HEK293 (cell line): Measurements from ENCODE around the gene WASF3.

Source experiments
- TF ChIP-seq, protein P1 (sequence below): fragments of 450-650 bp; formaldehyde crosslinking; IDR thresholded peaks from 2 replicates; pipeline ENCODE4 v1.5.1; 2016; ENCODE audit warnings: missing biosample characterization, missing genetic modification characterization
- TF ChIP-seq, protein P2 (sequence below): fragments of 450-650 bp; formaldehyde crosslinking; IDR thresholded peaks from 2 replicates; pipeline ENCODE4 v1.5.1; 2016; ENCODE audit warnings: missing biosample characterization, missing genetic modification characterization
- TF ChIP-seq, protein P3 (sequence below): fragments of 450-650 bp; formaldehyde crosslinking; IDR thresholded peaks from 2 replicates; pipeline ENCODE4 v1.5.1; 2016; ENCODE audit warnings: missing biosample characterization, missing genetic modification characterization
- TF ChIP-seq, protein P4 (sequence below): fragments of 450-650 bp; formaldehyde crosslinking; conservative IDR thresholded peaks from 2 replicates; pipeline ENCODE4 v1.5.1; 2016; ENCODE audit warnings: low read depth, missing biosample characterization, missing genetic modification characterization

DNA sequence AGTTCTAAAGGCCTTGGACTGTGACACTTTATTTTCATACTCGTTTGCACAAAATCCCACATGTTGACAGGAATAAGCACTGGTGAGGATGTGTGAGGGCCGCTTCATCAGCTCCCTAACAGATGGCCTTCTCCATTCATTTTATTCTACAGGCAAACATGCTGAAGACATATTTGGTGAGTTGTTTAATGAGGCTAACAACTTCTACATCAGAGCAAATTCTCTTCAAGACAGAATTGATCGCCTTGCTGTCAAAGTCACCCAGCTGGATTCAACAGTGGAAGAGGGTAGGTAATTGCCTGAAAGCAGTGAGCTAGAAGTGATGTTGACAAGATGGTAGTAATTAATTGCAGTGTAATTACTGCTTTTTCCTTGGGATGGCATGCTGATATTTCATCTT lies 107.4 kb downstream of the WASF3 start:
- TF ChIP-seq, protein P1, sequence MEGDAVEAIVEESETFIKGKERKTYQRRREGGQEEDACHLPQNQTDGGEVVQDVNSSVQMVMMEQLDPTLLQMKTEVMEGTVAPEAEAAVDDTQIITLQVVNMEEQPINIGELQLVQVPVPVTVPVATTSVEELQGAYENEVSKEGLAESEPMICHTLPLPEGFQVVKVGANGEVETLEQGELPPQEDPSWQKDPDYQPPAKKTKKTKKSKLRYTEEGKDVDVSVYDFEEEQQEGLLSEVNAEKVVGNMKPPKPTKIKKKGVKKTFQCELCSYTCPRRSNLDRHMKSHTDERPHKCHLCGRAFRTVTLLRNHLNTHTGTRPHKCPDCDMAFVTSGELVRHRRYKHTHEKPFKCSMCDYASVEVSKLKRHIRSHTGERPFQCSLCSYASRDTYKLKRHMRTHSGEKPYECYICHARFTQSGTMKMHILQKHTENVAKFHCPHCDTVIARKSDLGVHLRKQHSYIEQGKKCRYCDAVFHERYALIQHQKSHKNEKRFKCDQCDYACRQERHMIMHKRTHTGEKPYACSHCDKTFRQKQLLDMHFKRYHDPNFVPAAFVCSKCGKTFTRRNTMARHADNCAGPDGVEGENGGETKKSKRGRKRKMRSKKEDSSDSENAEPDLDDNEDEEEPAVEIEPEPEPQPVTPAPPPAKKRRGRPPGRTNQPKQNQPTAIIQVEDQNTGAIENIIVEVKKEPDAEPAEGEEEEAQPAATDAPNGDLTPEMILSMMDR = no peak
- TF ChIP-seq, protein P2, sequence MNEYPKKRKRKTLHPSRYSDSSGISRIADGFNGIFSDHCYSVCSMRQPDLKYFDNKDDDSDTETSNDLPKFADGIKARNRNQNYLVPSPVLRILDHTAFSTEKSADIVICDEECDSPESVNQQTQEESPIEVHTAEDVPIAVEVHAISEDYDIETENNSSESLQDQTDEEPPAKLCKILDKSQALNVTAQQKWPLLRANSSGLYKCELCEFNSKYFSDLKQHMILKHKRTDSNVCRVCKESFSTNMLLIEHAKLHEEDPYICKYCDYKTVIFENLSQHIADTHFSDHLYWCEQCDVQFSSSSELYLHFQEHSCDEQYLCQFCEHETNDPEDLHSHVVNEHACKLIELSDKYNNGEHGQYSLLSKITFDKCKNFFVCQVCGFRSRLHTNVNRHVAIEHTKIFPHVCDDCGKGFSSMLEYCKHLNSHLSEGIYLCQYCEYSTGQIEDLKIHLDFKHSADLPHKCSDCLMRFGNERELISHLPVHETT = no peak
- TF ChIP-seq, protein P3, sequence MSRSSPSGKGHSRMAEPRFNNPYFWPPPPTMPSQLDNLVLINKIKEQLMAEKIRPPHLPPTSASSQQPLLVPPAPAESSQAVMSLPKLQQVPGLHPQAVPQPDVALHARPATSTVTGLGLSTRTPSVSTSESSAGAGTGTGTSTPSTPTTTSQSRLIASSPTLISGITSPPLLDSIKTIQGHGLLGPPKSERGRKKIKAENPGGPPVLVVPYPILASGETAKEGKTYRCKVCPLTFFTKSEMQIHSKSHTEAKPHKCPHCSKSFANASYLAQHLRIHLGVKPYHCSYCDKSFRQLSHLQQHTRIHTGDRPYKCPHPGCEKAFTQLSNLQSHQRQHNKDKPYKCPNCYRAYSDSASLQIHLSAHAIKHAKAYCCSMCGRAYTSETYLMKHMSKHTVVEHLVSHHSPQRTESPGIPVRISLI (tag by site-specific recombination) = no peak
- TF ChIP-seq, protein P4, sequence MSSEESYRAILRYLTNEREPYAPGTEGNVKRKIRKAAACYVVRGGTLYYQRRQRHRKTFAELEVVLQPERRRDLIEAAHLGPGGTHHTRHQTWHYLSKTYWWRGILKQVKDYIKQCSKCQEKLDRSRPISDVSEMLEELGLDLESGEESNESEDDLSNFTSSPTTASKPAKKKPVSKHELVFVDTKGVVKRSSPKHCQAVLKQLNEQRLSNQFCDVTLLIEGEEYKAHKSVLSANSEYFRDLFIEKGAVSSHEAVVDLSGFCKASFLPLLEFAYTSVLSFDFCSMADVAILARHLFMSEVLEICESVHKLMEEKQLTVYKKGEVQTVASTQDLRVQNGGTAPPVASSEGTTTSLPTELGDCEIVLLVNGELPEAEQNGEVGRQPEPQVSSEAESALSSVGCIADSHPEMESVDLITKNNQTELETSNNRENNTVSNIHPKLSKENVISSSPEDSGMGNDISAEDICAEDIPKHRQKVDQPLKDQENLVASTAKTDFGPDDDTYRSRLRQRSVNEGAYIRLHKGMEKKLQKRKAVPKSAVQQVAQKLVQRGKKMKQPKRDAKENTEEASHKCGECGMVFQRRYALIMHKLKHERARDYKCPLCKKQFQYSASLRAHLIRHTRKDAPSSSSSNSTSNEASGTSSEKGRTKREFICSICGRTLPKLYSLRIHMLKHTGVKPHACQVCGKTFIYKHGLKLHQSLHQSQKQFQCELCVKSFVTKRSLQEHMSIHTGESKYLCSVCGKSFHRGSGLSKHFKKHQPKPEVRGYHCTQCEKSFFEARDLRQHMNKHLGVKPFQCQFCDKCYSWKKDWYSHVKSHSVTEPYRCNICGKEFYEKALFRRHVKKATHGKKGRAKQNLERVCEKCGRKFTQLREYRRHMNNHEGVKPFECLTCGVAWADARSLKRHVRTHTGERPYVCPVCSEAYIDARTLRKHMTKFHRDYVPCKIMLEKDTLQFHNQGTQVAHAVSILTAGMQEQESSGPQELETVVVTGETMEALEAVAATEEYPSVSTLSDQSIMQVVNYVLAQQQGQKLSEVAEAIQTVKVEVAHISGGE = no peak
